H9 (cell line): ENCODE results near the gene EFCAB6. TPM values are rescaled to one million over a fixed set of nuclear protein-coding genes. Genes with fewer than 3 reads are reported as not detected.

Experiments
- DNase-seq: peaks from one replicate; pipeline ENCODE4 v3.0.0-alpha.2; 2017
- H2AFZ ChIP-seq: one replicate; pipeline ENCODE4 v1.6.1; 2013; ENCODE audit warnings: mild to moderate bottlenecking, low read length, control low read depth, moderate library complexity
- H2AK5ac ChIP-seq: 2 replicates; pipeline ENCODE4 v1.6.1; 2013; ENCODE audit warnings: low read length, control low read depth, mixed read lengths; ENCODE audit not compliant: insufficient read length
- H2BK120ac ChIP-seq: one replicate; pipeline ENCODE4 v1.6.1; 2013; ENCODE audit warnings: low read depth, mild to moderate bottlenecking, low read length, control low read depth, inconsistent platforms; ENCODE audit not compliant: poor library complexity, severe bottlenecking
- H2BK12ac ChIP-seq: 2 replicates; pipeline ENCODE4 v1.6.1; 2013; ENCODE audit warnings: low read length, control low read depth, mixed read lengths, low read depth; ENCODE audit not compliant: insufficient read length
- H2BK15ac ChIP-seq: 2 replicates; pipeline ENCODE4 v1.6.1; 2013; ENCODE audit warnings: low read depth, low read length, control low read depth
- H2BK20ac ChIP-seq: one replicate; pipeline ENCODE4 v1.6.1; 2013; ENCODE audit warnings: low read depth, mild to moderate bottlenecking, low read length, control low read depth, inconsistent platforms; ENCODE audit not compliant: poor library complexity, severe bottlenecking
- H2BK5ac ChIP-seq: 2 replicates; pipeline ENCODE4 v1.6.1; 2013; ENCODE audit warnings: low read length, control low read depth, mixed read lengths; ENCODE audit not compliant: insufficient read length
- H3K14ac ChIP-seq: 2 replicates; pipeline ENCODE4 v1.6.1; 2013; ENCODE audit warnings: low read length, control low read depth; ENCODE audit not compliant: insufficient read depth
- H3K18ac ChIP-seq: 2 replicates; pipeline ENCODE4 v1.6.1; 2013; ENCODE audit warnings: low read depth, mild to moderate bottlenecking, mixed read lengths, low read length, control low read depth; ENCODE audit not compliant: insufficient read length
- H3K23ac ChIP-seq: 2 replicates; pipeline ENCODE4 v1.6.1; 2013; ENCODE audit warnings: low read length, control low read depth, mixed read lengths, low read depth; ENCODE audit not compliant: insufficient read length
- H3K23me2 ChIP-seq: 2 replicates; pipeline ENCODE4 v1.6.1; 2013; ENCODE audit warnings: low read depth, mild to moderate bottlenecking, mixed read lengths, low read length, control low read depth; ENCODE audit not compliant: insufficient read length, poor library complexity, severe bottlenecking
- H3K27ac ChIP-seq: 2 replicates; pipeline ENCODE4 v1.5.1; 2013; ENCODE audit warnings: low read length, control low read depth, mixed read lengths, low read depth; ENCODE audit not compliant: insufficient read length
- H3K27me3 ChIP-seq: 2 replicates; pipeline ENCODE4 v1.6.1; 2013; ENCODE audit warnings: low read length, control low read depth, inconsistent platforms; ENCODE audit not compliant: insufficient read depth
- H3K4ac ChIP-seq: 2 replicates; pipeline ENCODE4 v1.6.1; 2013; ENCODE audit warnings: low read depth, mild to moderate bottlenecking, control low read depth, inconsistent platforms, low read length, moderate library complexity
- H3K4me1 ChIP-seq: 2 replicates; pipeline ENCODE4 v1.6.1; 2013; ENCODE audit warnings: low read length, control low read depth, inconsistent platforms; ENCODE audit not compliant: insufficient read depth
- H3K4me2 ChIP-seq: 2 replicates; pipeline ENCODE4 v1.6.1; 2013; ENCODE audit warnings: low read length, control low read depth, mixed read lengths; ENCODE audit not compliant: insufficient read length, insufficient read depth
- H3K56ac ChIP-seq: 2 replicates; pipeline ENCODE4 v1.6.1; 2013; ENCODE audit warnings: low read depth, mild to moderate bottlenecking, mixed read lengths, low read length, control low read depth; ENCODE audit not compliant: insufficient read length
- H3K79me1 ChIP-seq: 2 replicates; pipeline ENCODE4 v1.6.1; 2013; ENCODE audit warnings: low read depth, mild to moderate bottlenecking, moderate library complexity, low read length, control low read depth, inconsistent platforms; ENCODE audit not compliant: insufficient read depth, poor library complexity, severe bottlenecking
- H3K79me2 ChIP-seq: 2 replicates; pipeline ENCODE4 v1.6.1; 2013; ENCODE audit warnings: low read length, control low read depth, inconsistent platforms; ENCODE audit not compliant: insufficient read depth
- H3K9ac ChIP-seq: 2 replicates; pipeline ENCODE4 v1.6.1; 2013; ENCODE audit warnings: low read length, control low read depth, mixed read lengths; ENCODE audit not compliant: insufficient read length; ENCODE audit errors: extremely low read depth
- H3K9me3 ChIP-seq: one replicate; pipeline ENCODE4 v1.6.1; 2013; ENCODE audit warnings: low read depth, low read length, inconsistent platforms; ENCODE audit not compliant: control insufficient read depth
- H3T11ph ChIP-seq: one replicate; pipeline ENCODE4 v1.6.1; 2013; ENCODE audit warnings: mild to moderate bottlenecking, low read length, control low read depth, inconsistent platforms
- H4K20me1 ChIP-seq: one replicate; pipeline ENCODE4 v1.6.1; 2013; ENCODE audit not compliant: control insufficient read depth, insufficient read length, insufficient read depth
- H4K5ac ChIP-seq: 2 replicates; pipeline ENCODE4 v1.6.1; 2013; ENCODE audit warnings: low read depth, mild to moderate bottlenecking, mixed read lengths, low read length, control low read depth; ENCODE audit not compliant: insufficient read length
- H4K8ac ChIP-seq: replicated peaks from 2 replicates; pipeline ENCODE4 v1.6.1; 2013; ENCODE audit warnings: low read length, control low read depth, mixed read lengths, low read depth; ENCODE audit not compliant: insufficient read length
- H4K91ac ChIP-seq: 2 replicates; pipeline ENCODE4 v1.6.1; 2013; ENCODE audit warnings: low read depth, mild to moderate bottlenecking, moderate library complexity, mixed read lengths, low read length, control low read depth; ENCODE audit not compliant: insufficient read length
- H3K27ac Mint-ChIP-seq, 3 experiments: 2 replicates in 2 of 3; 3 replicates in 1 of 3; pipeline ENCODE4 v1.8.0; 2020 to 2021; ENCODE audit warnings: mixed read lengths in 3 of 3, mild to moderate bottlenecking in 1 of 3, moderate library complexity in 1 of 3
- H3K27me3 Mint-ChIP-seq: 2 replicates; pipeline ENCODE4 v1.8.0; 2021; ENCODE audit warnings: low read depth, mild to moderate bottlenecking, moderate library complexity, mixed read lengths
- H3K36me3 Mint-ChIP-seq, 3 experiments: 2 replicates in 2 of 3; 3 replicates in 1 of 3; pipeline ENCODE4 v1.8.0; 2020 to 2021; ENCODE audit warnings: low read depth in 3 of 3, mixed read lengths in 3 of 3; ENCODE audit not compliant: insufficient read depth in 1 of 3
- H3K4me1 Mint-ChIP-seq, 2 experiments: 2 replicates each; pipeline ENCODE4 v1.8.0; 2020; ENCODE audit warnings: mixed read lengths in 2 of 2
- H3K4me3 Mint-ChIP-seq, 2 experiments: 2 replicates in 1 of 2; 3 replicates in 1 of 2; pipeline ENCODE4 v1.8.0; 2020 to 2021; ENCODE audit warnings: mild to moderate bottlenecking in 2 of 2, mixed read lengths in 2 of 2, moderate library complexity in 1 of 2
- H3K9me3 Mint-ChIP-seq, 2 experiments: 2 replicates in 1 of 2; 3 replicates in 1 of 2; pipeline ENCODE4 v1.8.0; 2020; ENCODE audit warnings: mild to moderate bottlenecking in 2 of 2, mixed read lengths in 2 of 2, moderate library complexity in 1 of 2
- WGBS: extraction: QIAGEN DNeasy Blood & Tissue Kit; methylation state at CpG from one replicate; pipeline ENCODE4 v1.1.7; 2013; ENCODE audit warnings: missing lambda C conversion rate, low lambda C conversion rate, mixed read lengths; ENCODE audit not compliant: insufficient read length; ENCODE audit errors: extremely low coverage; 5-methylcytosine and 5-hydroxymethylcytosine counted together
- total RNA-seq: library from RNA; stranded (reverse); gene quantifications from 2 replicates; pipeline ENCODE4 v1.2.1, GENCODE V29; 2021
- TF ChIP-seq, protein P1 (sequence below): fragments of 200-600 bp; sonication (generic); conservative IDR thresholded peaks from 3 replicates; pipeline ENCODE4 v1.8.0; 2021; ENCODE audit warnings: antibody characterized with exemption, mild to moderate bottlenecking

The EFCAB6 gene
- total RNA-seq, 1 experiment from 2014 or later, result 0.31 TPM

GRCh38 chr22:43580271-43580750, 231.8 kb downstream of the EFCAB6 start:
- Histone ChIP-seq H2BK12ac (no peak overlapping the region), H2BK5ac (no peak overlapping the region), H2BK20ac (no peak overlapping the region), H2BK15ac (no peak overlapping the region), H3K9ac (no peak overlapping the region), H4K20me1 (no peaks in the 10 kb centered on the region), H3K27ac (no peak overlapping the region), H3K4ac (no peak overlapping the region), H3K4me1 (no peaks in the 10 kb centered on the region), H3K79me2 (no peaks in the 10 kb centered on the region), H3K4me2 (no peak overlapping the region), H2AFZ (no peak overlapping the region), H3K79me1 (no peaks in the 10 kb centered on the region), H4K91ac (no peak overlapping the region), H3K23ac (no peak overlapping the region), H3K56ac (no peak overlapping the region), H3K27me3 (no peaks in the 10 kb centered on the region), H2BK120ac (no peak overlapping the region), H3K23me2 (no peaks in the 10 kb centered on the region), H3K14ac (no peak overlapping the region), H4K8ac (no peak overlapping the region), H3K18ac (no peak overlapping the region), H3T11ph (no peak overlapping the region), H2AK5ac (no peak overlapping the region), H4K5ac (no peak overlapping the region), H3K9me3 (no peaks in the 10 kb centered on the region)
- TF ChIP-seq, protein P1, sequence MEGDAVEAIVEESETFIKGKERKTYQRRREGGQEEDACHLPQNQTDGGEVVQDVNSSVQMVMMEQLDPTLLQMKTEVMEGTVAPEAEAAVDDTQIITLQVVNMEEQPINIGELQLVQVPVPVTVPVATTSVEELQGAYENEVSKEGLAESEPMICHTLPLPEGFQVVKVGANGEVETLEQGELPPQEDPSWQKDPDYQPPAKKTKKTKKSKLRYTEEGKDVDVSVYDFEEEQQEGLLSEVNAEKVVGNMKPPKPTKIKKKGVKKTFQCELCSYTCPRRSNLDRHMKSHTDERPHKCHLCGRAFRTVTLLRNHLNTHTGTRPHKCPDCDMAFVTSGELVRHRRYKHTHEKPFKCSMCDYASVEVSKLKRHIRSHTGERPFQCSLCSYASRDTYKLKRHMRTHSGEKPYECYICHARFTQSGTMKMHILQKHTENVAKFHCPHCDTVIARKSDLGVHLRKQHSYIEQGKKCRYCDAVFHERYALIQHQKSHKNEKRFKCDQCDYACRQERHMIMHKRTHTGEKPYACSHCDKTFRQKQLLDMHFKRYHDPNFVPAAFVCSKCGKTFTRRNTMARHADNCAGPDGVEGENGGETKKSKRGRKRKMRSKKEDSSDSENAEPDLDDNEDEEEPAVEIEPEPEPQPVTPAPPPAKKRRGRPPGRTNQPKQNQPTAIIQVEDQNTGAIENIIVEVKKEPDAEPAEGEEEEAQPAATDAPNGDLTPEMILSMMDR, result no peak
- no peak overlapping the region for H3K4me3 Mint-ChIP-seq
- no CpG with 5 or more reads among the region's 4 CpGs for WGBS
- H3K4me1 Mint-ChIP-seq, result peaks cover 10 to 19% of the 10 kb centered on the region in 2 experiments
- H3K27me3 Mint-ChIP-seq, result peaks cover 1% of the 10 kb centered on the region; the same call in 1 of the 2 replicates
- H3K36me3 Mint-ChIP-seq, result peaks cover 2 to 26% (median 8%) of the 10 kb centered on the region in 3 experiments; a peak in 6 of 7 replicates
- no peak overlapping the region for H3K27ac Mint-ChIP-seq
- peaks cover 20 to 25% of the 10 kb centered on the region in 2 experiments for H3K9me3 Mint-ChIP-seq
- DNase-seq, result no peak
